ENCODE measurements around the gene PDK4.

PDK4 gene

GRCh38 chr7:95590387-95591248 lies 5.7 kb downstream of the PDK4 start:
- no peaks in the 10 kb centered on the region for H3K4me1 Mint-ChIP-seq
- ATAC-seq: no peak
- H3K36me3 Mint-ChIP-seq: no peaks in the 10 kb centered on the region
- DNase-seq (ENCODE audit: low spot score in 2 of 2): no peak
- H3K27ac Mint-ChIP-seq: no peak overlapping the region
- no peak overlapping the region for H3K4me3 Mint-ChIP-seq
- H3K9me3 Mint-ChIP-seq: no peaks in the 10 kb centered on the region

GRCh38 chr7:95589766-95590165 lies 6.5 kb downstream of the PDK4 start:
- H3K4me1 Mint-ChIP-seq: no peaks in the 10 kb centered on the region
- no peaks in the 10 kb centered on the region for H3K9me3 Mint-ChIP-seq
- H3K27ac Mint-ChIP-seq: no peak overlapping the region
- no peak overlapping the region for H3K4me3 Mint-ChIP-seq
- ATAC-seq (no peak), DNase-seq (ENCODE audit: low spot score in 2 of 2) (no peak)
- H3K36me3 Mint-ChIP-seq: no peaks in the 10 kb centered on the region

GRCh38 chr7:95589031-95589430 lies 7.3 kb downstream of the PDK4 start:
- ATAC-seq: no peak
- Mint-ChIP-seq H3K4me1 (no peaks in the 10 kb centered on the region), H3K27ac (no peak overlapping the region), H3K9me3 (no peaks in the 10 kb centered on the region), H3K36me3 (no peaks in the 10 kb centered on the region), H3K4me3 (no peak overlapping the region)
- no peak for DNase-seq (ENCODE audit: low spot score in 2 of 2)

- no peak for ATAC-seq
- Mint-ChIP-seq H3K36me3 (no peaks in the 10 kb centered on the region), H3K4me1 (no peaks in the 10 kb centered on the region), H3K4me3 (no peak overlapping the region), H3K9me3 (no peaks in the 10 kb centered on the region), H3K27ac (no peak overlapping the region)
- no peak for DNase-seq (ENCODE audit: low spot score in 2 of 2)
Measured at GRCh38 chr7:95586951-95587301, 9.4 kb downstream of the PDK4 start.

- Mint-ChIP-seq H3K9me3 (no peaks in the 10 kb centered on the region), H3K4me1 (no peaks in the 10 kb centered on the region), H3K27ac (no peak overlapping the region), H3K36me3 (no peaks in the 10 kb centered on the region), H3K4me3 (no peak overlapping the region)
- DNase-seq (ENCODE audit: low spot score in 2 of 2) (no peak), ATAC-seq (no peak)
Measured at GRCh38 chr7:95585426-95585789, 10.9 kb downstream of the PDK4 start.

GRCh38 chr7:95584769-95585425 lies 11.4 kb downstream of the PDK4 start:
- no peak overlapping the region for H3K27ac Mint-ChIP-seq
- no peaks in the 10 kb centered on the region for H3K9me3 Mint-ChIP-seq
- H3K4me3 Mint-ChIP-seq: no peak overlapping the region
- no peaks in the 10 kb centered on the region for H3K4me1 Mint-ChIP-seq
- H3K36me3 Mint-ChIP-seq: no peaks in the 10 kb centered on the region
- DNase-seq (ENCODE audit: low spot score in 2 of 2): no peak
- ATAC-seq: no peak

GRCh38 chr7:95583834-95584621 lies 12.3 kb downstream of the PDK4 start:
- H3K4me1 Mint-ChIP-seq: no peaks in the 10 kb centered on the region

GRCh38 chr7:95582578-95583293 lies 13.6 kb downstream of the PDK4 start:
- Mint-ChIP-seq H3K4me3 (no peak overlapping the region), H3K4me1 (no peaks in the 10 kb centered on the region), H3K27ac (no peak overlapping the region), H3K9me3 (no peaks in the 10 kb centered on the region), H3K36me3 (no peaks in the 10 kb centered on the region)
- ATAC-seq: no peak
- DNase-seq (ENCODE audit: low spot score in 2 of 2): no peak

More at GRCh38 chr7:95583834-95584621, 12.3 kb downstream of the PDK4 start:
- H3K9me3 Mint-ChIP-seq: no peaks in the 10 kb centered on the region
- ATAC-seq (no peak), DNase-seq (ENCODE audit: low spot score in 2 of 2) (no peak)
- H3K4me3 Mint-ChIP-seq: no peak overlapping the region
- H3K27ac Mint-ChIP-seq: no peak overlapping the region
- H3K36me3 Mint-ChIP-seq: no peaks in the 10 kb centered on the region

- Mint-ChIP-seq H3K4me1 (no peaks in the 10 kb centered on the region), H3K9me3 (no peaks in the 10 kb centered on the region)
- ATAC-seq: no peak
Measured at GRCh38 chr7:95581467-95581866, 14.8 kb downstream of the PDK4 start.

GRCh38 chr7:95579318-95579717 lies 17.0 kb downstream of the PDK4 start:
- ATAC-seq: no peak
- Mint-ChIP-seq H3K27ac (no peak overlapping the region), H3K9me3 (peaks cover 4% of the 10 kb centered on the region), H3K4me1 (no peaks in the 10 kb centered on the region), H3K36me3 (no peaks in the 10 kb centered on the region), H3K4me3 (no peak overlapping the region)
- no peak for DNase-seq (ENCODE audit: low spot score in 2 of 2)

More at GRCh38 chr7:95581467-95581866, 14.8 kb downstream of the PDK4 start:
- Mint-ChIP-seq H3K4me3 (no peak overlapping the region), H3K36me3 (no peaks in the 10 kb centered on the region), H3K27ac (no peak overlapping the region)
- no peak for DNase-seq (ENCODE audit: low spot score in 2 of 2)

GRCh38 chr7:95578299-95578855 lies 17.9 kb downstream of the PDK4 start:
- H3K36me3 Mint-ChIP-seq: no peaks in the 10 kb centered on the region
- peaks cover 4% of the 10 kb centered on the region for H3K9me3 Mint-ChIP-seq
- no peak for ATAC-seq
- H3K4me1 Mint-ChIP-seq: no peaks in the 10 kb centered on the region
- no peak overlapping the region for H3K4me3 Mint-ChIP-seq
- no peak overlapping the region for H3K27ac Mint-ChIP-seq
- DNase-seq (ENCODE audit: low spot score in 2 of 2): no peak

GRCh38 chr7:95577137-95577536 lies 19.2 kb downstream of the PDK4 start:
- DNase-seq (ENCODE audit: low spot score in 2 of 2) (no peak), ATAC-seq (no peak)
- Mint-ChIP-seq H3K4me3 (no peak overlapping the region), H3K9me3 (peaks cover 4% of the 10 kb centered on the region), H3K36me3 (no peaks in the 10 kb centered on the region), H3K27ac (no peak overlapping the region), H3K4me1 (no peaks in the 10 kb centered on the region)

- Mint-ChIP-seq H3K4me1 (no peaks in the 10 kb centered on the region), H3K4me3 (no peak overlapping the region), H3K9me3 (peaks cover 2% of the 10 kb centered on the region), H3K36me3 (no peaks in the 10 kb centered on the region), H3K27ac (no peak overlapping the region)
- no peak for ATAC-seq
- no peak for DNase-seq (ENCODE audit: low spot score in 2 of 2)
Measured at GRCh38 chr7:95569720-95570119, 26.6 kb downstream of the PDK4 start.

GRCh38 chr7:95560674-95561073 lies 35.6 kb downstream of the PDK4 start:
- no peaks in the 10 kb centered on the region for H3K36me3 Mint-ChIP-seq
- no peaks in the 10 kb centered on the region for H3K9me3 Mint-ChIP-seq
- no peaks in the 10 kb centered on the region for H3K4me1 Mint-ChIP-seq
- no peak overlapping the region for H3K4me3 Mint-ChIP-seq
- ATAC-seq (no peak), DNase-seq (ENCODE audit: low spot score in 2 of 2) (no peak)
- H3K27ac Mint-ChIP-seq: no peak overlapping the region

- no peaks in the 10 kb centered on the region for H3K36me3 Mint-ChIP-seq
- no peaks in the 10 kb centered on the region for H3K9me3 Mint-ChIP-seq
- no peak overlapping the region for H3K4me3 Mint-ChIP-seq
- no peak overlapping the region for H3K27ac Mint-ChIP-seq
- ATAC-seq (no peak), DNase-seq (ENCODE audit: low spot score in 2 of 2) (no peak)
- no peaks in the 10 kb centered on the region for H3K4me1 Mint-ChIP-seq
Measured at GRCh38 chr7:95558864-95559263, 37.5 kb downstream of the PDK4 start.

Data from stimulated activated effector memory CD8-positive, alpha-beta T cell treated with anti-CD3 and anti-CD28 coated beads, Interleukin-12 subunit alpha, Interleukin-12 subunit beta, amount 100 ng/mL, for 72 hours (primary cell).